ENCODE results near the gene GPATCH3. TPM values are rescaled to one million over a fixed set of nuclear protein-coding genes. Genes with fewer than 3 reads are reported as not detected.

Gene GPATCH3
- polyA plus RNA-seq, 1 of the 3 experiments (the other 2 are of a cell fraction) = 11.1 TPM

DNA sequence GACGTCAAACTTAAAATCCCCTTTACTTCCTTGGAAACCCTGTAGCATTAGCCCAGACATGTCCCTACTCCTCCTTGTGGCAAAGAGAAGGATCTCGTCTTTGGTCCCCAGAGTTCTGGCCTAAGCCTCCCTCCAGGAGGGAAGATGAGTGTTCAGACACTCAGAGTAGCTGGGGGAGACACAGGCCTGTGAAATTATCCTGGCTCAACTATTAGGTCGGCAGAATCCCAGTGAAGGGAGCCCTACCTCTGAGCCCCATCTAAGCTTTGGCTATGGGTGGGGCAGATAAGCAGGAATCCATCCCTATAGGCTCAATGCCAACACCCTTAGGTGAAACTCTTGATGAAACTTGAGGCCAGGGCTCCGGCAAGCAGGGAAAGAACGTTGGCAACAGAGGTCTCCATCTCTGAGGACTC, 39.0 kb downstream of the GPATCH3 start:
- no peak overlapping the region for H3K4me3 ChIP-seq (ENCODE audit: low read depth in 2 of 2, low read length in 1 of 2)
- H3K27ac ChIP-seq (ENCODE audit: low read depth in 2 of 2, low read length in 1 of 2) = no peak overlapping the region
- H3K4me2 ChIP-seq = no peak overlapping the region
- no peak overlapping the region for H2AFZ ChIP-seq (ENCODE audit: low read depth)
- H3F3A ChIP-seq (replicated peaks; ENCODE audit: insufficient read depth) = peaks cover 13% of the 10 kb centered on the region
- WGBS (ENCODE audit: low lambda C conversion rate) = 70% methylated on average over 5 of the region's 5 CpGs
- no peak for TF ChIP-seq RCOR1 (IDR thresholded peaks at IDR 0.05; ENCODE audit: low read length)
- TF ChIP-seq, protein P1, sequence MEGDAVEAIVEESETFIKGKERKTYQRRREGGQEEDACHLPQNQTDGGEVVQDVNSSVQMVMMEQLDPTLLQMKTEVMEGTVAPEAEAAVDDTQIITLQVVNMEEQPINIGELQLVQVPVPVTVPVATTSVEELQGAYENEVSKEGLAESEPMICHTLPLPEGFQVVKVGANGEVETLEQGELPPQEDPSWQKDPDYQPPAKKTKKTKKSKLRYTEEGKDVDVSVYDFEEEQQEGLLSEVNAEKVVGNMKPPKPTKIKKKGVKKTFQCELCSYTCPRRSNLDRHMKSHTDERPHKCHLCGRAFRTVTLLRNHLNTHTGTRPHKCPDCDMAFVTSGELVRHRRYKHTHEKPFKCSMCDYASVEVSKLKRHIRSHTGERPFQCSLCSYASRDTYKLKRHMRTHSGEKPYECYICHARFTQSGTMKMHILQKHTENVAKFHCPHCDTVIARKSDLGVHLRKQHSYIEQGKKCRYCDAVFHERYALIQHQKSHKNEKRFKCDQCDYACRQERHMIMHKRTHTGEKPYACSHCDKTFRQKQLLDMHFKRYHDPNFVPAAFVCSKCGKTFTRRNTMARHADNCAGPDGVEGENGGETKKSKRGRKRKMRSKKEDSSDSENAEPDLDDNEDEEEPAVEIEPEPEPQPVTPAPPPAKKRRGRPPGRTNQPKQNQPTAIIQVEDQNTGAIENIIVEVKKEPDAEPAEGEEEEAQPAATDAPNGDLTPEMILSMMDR (IDR thresholded peaks at IDR 0.05) = peak; percentile 44
- peaks cover 6 to 7% of the 10 kb centered on the region in 2 experiments; a peak in 2 of 4 replicates for H3K4me1 ChIP-seq (ENCODE audit: control insufficient read depth in 1 of 2, insufficient read depth in 2 of 2, low read depth in 1 of 2, low read length in 1 of 2)
- H3K9me2 ChIP-seq = no peaks in the 10 kb centered on the region
- H3K36me3 ChIP-seq (replicated peaks in 1 of 2; ENCODE audit: control insufficient read depth in 1 of 2, insufficient read depth in 2 of 2, low read length in 1 of 2) = peaks cover 0 to 2% of the 10 kb centered on the region in 2 experiments
- H3K79me2 ChIP-seq (ENCODE audit: insufficient read depth) = no peaks in the 10 kb centered on the region
- no peaks in the 10 kb centered on the region for H3K9me3 ChIP-seq
- ChIA-PET POLR2A (no interaction called here), CTCF (interaction anchor here (1.5 kb wide), 1 partner anchor 8 kb away, joined by 5 read pairs; no protein-coding TSS in a partner anchor)
- no peak for DNase-seq
- H3K27me3 ChIP-seq (ENCODE audit: insufficient read depth) = no peaks in the 10 kb centered on the region
- H4K20me1 ChIP-seq (ENCODE audit: insufficient read depth) = no peaks in the 10 kb centered on the region
- no peak overlapping the region for H3K9ac ChIP-seq

DNA sequence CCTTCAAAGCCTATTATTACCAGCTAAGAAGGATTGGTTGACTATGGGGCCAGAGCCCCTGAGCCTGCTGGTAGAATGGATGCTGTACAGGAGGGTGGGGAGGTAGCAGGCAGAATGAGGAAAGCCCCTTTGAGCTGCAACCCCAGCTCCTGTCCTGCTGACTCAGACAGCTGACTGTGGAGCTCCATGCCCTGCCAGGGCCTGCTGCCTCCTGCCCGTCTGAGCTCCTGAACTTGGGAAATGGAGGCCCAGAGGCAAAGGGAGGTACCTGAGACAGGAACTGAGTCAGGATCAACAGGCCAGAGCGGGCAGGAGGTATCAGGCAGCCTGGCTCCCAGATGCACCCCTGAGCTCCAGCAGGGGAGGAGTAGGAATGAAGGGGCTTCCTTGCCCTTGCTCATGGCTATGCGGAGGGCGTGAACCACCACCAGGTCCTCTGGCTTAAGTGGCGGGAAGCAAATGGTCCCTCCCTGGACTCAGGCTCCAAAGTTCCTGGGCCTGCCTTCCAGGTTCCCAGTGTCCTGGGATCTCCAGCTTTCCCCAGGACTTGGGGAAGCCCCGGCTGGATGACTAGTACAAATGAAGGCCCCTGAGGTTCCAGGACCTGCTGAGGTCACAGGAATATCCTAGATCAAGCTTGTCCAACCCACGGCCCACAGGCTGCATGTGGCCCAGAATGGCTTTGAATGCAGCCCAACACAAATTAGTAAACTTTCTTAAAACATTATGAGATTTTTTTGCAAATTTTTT, 41.2 kb downstream of the GPATCH3 start:
- H2AFZ ChIP-seq (ENCODE audit: low read depth) = no peak overlapping the region
- 100% methylated on average over 2 of the region's 7 CpGs for WGBS (ENCODE audit: low lambda C conversion rate)
- TF ChIP-seq RCOR1 (IDR thresholded peaks at IDR 0.05; ENCODE audit: low read length) (no peak), FOXJ3 (CRISPR knock-in tag; IDR thresholded peaks at IDR 0.05) (no peak), TEAD4 (IDR thresholded peaks at IDR 0.05; ENCODE audit: borderline replicate concordance, insufficient read depth) (no peak), GATA2 (CRISPR knock-in tag; IDR thresholded peaks at IDR 0.05) (no peak), JUND (IDR thresholded peaks at IDR 0.05) (no peak), RFX5 (IDR thresholded peaks at IDR 0.05; ENCODE audit: low read length) (no peak), RXRA (IDR thresholded peaks at IDR 0.05; ENCODE audit: borderline replicate concordance, low read depth) (no peak), MXI1 (IDR thresholded peaks at IDR 0.05; ENCODE audit: low read depth, low read length) (no peak)
- TF ChIP-seq, protein P2, sequence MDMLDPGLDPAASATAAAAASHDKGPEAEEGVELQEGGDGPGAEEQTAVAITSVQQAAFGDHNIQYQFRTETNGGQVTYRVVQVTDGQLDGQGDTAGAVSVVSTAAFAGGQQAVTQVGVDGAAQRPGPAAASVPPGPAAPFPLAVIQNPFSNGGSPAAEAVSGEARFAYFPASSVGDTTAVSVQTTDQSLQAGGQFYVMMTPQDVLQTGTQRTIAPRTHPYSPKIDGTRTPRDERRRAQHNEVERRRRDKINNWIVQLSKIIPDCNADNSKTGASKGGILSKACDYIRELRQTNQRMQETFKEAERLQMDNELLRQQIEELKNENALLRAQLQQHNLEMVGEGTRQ (IDR thresholded peaks at IDR 0.05; ENCODE audit: borderline replicate concordance, low read depth, low read length) = no peak
- TF ChIP-seq, protein P1 (IDR thresholded peaks at IDR 0.05) = no peak
- H3F3A ChIP-seq (replicated peaks; ENCODE audit: insufficient read depth) = no peaks in the 10 kb centered on the region
- no peak overlapping the region for H3K4me2 ChIP-seq
- POLR2A ChIA-PET = interaction anchor here (0.6 kb wide), 2 partner anchors 14 to 1200 kb away, joined by 3 read pairs; no protein-coding TSS in a partner anchor
- DNase-seq = no peak
- no peak overlapping the region for H3K9ac ChIP-seq
- no peak overlapping the region for H3K27ac ChIP-seq (ENCODE audit: low read depth in 2 of 2, low read length in 1 of 2)
- H3K79me2 ChIP-seq (ENCODE audit: insufficient read depth) = no peaks in the 10 kb centered on the region
- CTCF ChIA-PET = interaction anchor here (0.8 to 3.5 kb wide), 8 partner anchors 9 to 320 kb away, joined by 3 to 10 read pairs (median 5); partner anchors contain the start of gene ZDHHC18
- H3K9me3 ChIP-seq = no peaks in the 10 kb centered on the region
- no peak overlapping the region for H3K4me3 ChIP-seq (ENCODE audit: low read depth in 2 of 2, low read length in 1 of 2)
- peaks cover 0 to 2% of the 10 kb centered on the region in 2 experiments; a peak in 1 of 4 replicates for H3K4me1 ChIP-seq (ENCODE audit: control insufficient read depth in 1 of 2, insufficient read depth in 2 of 2, low read depth in 1 of 2, low read length in 1 of 2)
- H3K36me3 ChIP-seq (replicated peaks in 1 of 2; ENCODE audit: control insufficient read depth in 1 of 2, insufficient read depth in 2 of 2, low read length in 1 of 2) = peaks cover 8 to 18% of the 10 kb centered on the region in 2 experiments
- no peaks in the 10 kb centered on the region for H3K27me3 ChIP-seq (ENCODE audit: insufficient read depth)
- no peaks in the 10 kb centered on the region for H4K20me1 ChIP-seq (ENCODE audit: insufficient read depth)
- no peaks in the 10 kb centered on the region for H3K9me2 ChIP-seq

All from SK-N-SH (cell line).